HG02840 (cell line): ENCODE measurements around the gene MAP3K5.

Source experiments
- ATAC-seq: cut with Tn5 transposase; IDR thresholded peaks from one replicate; pipeline ENCODE4 v1.9.1; 2021; ENCODE audit warnings: mild to moderate bottlenecking, moderate library complexity, moderate number of reproducible peaks; ENCODE audit not compliant: unreplicated experiment, low FRiP score

The MAP3K5 gene

GRCh38 chr6:136526937-136527336 lies 265.3 kb downstream of the MAP3K5 start:
- ATAC-seq, result no peak

- no peak for ATAC-seq
Measured at GRCh38 chr6:136526196-136526930, 265.9 kb downstream of the MAP3K5 start.

GRCh38 chr6:136525586-136526195 lies 266.6 kb downstream of the MAP3K5 start:
- ATAC-seq, result no peak

GRCh38 chr6:136524936-136525413 lies 267.3 kb downstream of the MAP3K5 start:
- no peak for ATAC-seq

GRCh38 chr6:136524339-136524935 lies 267.8 kb downstream of the MAP3K5 start:
- ATAC-seq, result no peak

- ATAC-seq, result no peak
Measured at GRCh38 chr6:136523196-136523595, 269.1 kb downstream of the MAP3K5 start.

GRCh38 chr6:136522636-136523035 lies 269.6 kb downstream of the MAP3K5 start:
- no peak for ATAC-seq

GRCh38 chr6:136521911-136522310 lies 270.4 kb downstream of the MAP3K5 start:
- ATAC-seq, result no peak

- ATAC-seq, result no peak
Measured at GRCh38 chr6:136521427-136521826, 270.9 kb downstream of the MAP3K5 start.

GRCh38 chr6:136520517-136520916 lies 271.8 kb downstream of the MAP3K5 start:
- no peak for ATAC-seq

- ATAC-seq, result no peak
Measured at GRCh38 chr6:136517582-136517981, 274.7 kb downstream of the MAP3K5 start.

GRCh38 chr6:136517002-136517401 lies 275.3 kb downstream of the MAP3K5 start:
- no peak for ATAC-seq

GRCh38 chr6:136514591-136514990 lies 277.7 kb downstream of the MAP3K5 start:
- no peak for ATAC-seq

- no peak for ATAC-seq
Measured at GRCh38 chr6:136511926-136512325, 280.4 kb downstream of the MAP3K5 start.

- ATAC-seq, result no peak
Measured at GRCh38 chr6:136511397-136511796, 280.9 kb downstream of the MAP3K5 start.

GRCh38 chr6:136510782-136511181 lies 281.5 kb downstream of the MAP3K5 start:
- no peak for ATAC-seq

- ATAC-seq, result no peak
Measured at GRCh38 chr6:136510299-136510698, 282.0 kb downstream of the MAP3K5 start.

- ATAC-seq, result no peak
Measured at GRCh38 chr6:136508725-136509392, 283.4 kb downstream of the MAP3K5 start.
